Rectal smooth muscle tissue (tissue), 1 donor: ENCODE measurements around the gene GRAMD2B.
"Not testable (repeated sequence)": the region's sequence is repeated elsewhere in the genome, so short reads cannot be mapped to it uniquely, and the experiment has no call there.

ENCODE experiments used
- H3K27ac ChIP-seq: one replicate; pipeline ENCODE4 v1.7.0; 2013; ENCODE audit warnings: low read depth, low read length, inconsistent platforms
- H3K27me3 ChIP-seq: one replicate; pipeline ENCODE4 v1.7.0; 2013; ENCODE audit warnings: low read length; ENCODE audit not compliant: control insufficient read depth, insufficient read depth
- H3K36me3 ChIP-seq: one replicate; pipeline ENCODE4 v1.7.0; 2013; ENCODE audit warnings: low read length; ENCODE audit not compliant: control insufficient read depth, insufficient read depth
- H3K4me1 ChIP-seq: one replicate; pipeline ENCODE4 v1.7.0; 2013; ENCODE audit warnings: low read length; ENCODE audit not compliant: control insufficient read depth, insufficient read depth
- H3K4me3 ChIP-seq: one replicate; pipeline ENCODE4 v1.7.0; 2013; ENCODE audit warnings: low read length
- H3K9ac ChIP-seq: one replicate; pipeline ENCODE4 v1.7.0; 2013; ENCODE audit warnings: low read length

The GRAMD2B gene

GRCh38 chr5:126455728-126456127, 32.5 kb downstream of the GRAMD2B start:
- no peak overlapping the region for H3K27ac ChIP-seq
- no peaks in the 10 kb centered on the region for H3K27me3 ChIP-seq
- no peak overlapping the region for H3K9ac ChIP-seq
- no peaks in the 10 kb centered on the region for H3K36me3 ChIP-seq
- H3K4me3 ChIP-seq: no peak overlapping the region
- H3K4me1 ChIP-seq: no peaks in the 10 kb centered on the region

GRCh38 chr5:126456217-126456820, 33.1 kb downstream of the GRAMD2B start:
- Histone ChIP-seq H3K4me1 (no peaks in the 10 kb centered on the region), H3K9ac (no peak overlapping the region), H3K27me3 (no peaks in the 10 kb centered on the region), H3K27ac (no peak overlapping the region), H3K4me3 (no peak overlapping the region), H3K36me3 (no peaks in the 10 kb centered on the region)

- H3K9ac ChIP-seq: no peak overlapping the region
- H3K36me3 ChIP-seq: no peaks in the 10 kb centered on the region
- H3K4me1 ChIP-seq: no peaks in the 10 kb centered on the region
- no peak overlapping the region for H3K27ac ChIP-seq
- no peak overlapping the region for H3K4me3 ChIP-seq
- no peaks in the 10 kb centered on the region for H3K27me3 ChIP-seq
Measured at GRCh38 chr5:126460459-126460858, 37.2 kb downstream of the GRAMD2B start.

DNA sequence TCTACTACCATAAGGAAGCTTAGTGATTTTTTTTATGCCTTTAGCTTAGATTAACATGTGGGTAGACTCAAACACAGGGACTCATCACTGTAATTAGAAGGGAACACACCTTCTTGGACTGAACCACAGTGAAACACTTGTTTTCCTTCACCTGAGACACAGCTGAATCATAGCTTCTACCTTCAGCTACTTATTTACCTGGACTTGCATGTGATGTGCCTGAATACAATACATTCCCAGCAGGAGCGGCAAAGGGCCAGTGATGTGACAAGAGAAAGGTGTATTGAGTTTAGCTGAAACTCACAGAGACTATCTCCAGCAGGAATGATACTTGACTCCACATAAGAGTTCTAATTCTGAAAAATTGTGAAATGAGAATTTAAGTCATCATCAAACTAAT, 37.8 kb downstream of the GRAMD2B start:
- Histone ChIP-seq H3K27ac (no peak overlapping the region), H3K36me3 (no peaks in the 10 kb centered on the region)

GRCh38 chr5:126461838-126462237, 38.6 kb downstream of the GRAMD2B start:
- H3K9ac ChIP-seq: no peak overlapping the region
- H3K27me3 ChIP-seq: no peaks in the 10 kb centered on the region
- H3K36me3 ChIP-seq: no peaks in the 10 kb centered on the region
- H3K27ac ChIP-seq: peak overlapping the region; percentile 46
- no peaks in the 10 kb centered on the region for H3K4me1 ChIP-seq
- H3K4me3 ChIP-seq: no peak overlapping the region

More for the DNA sequence above, 37.8 kb downstream of the GRAMD2B start:
- Histone ChIP-seq H3K4me1 (no peaks in the 10 kb centered on the region), H3K27me3 (no peaks in the 10 kb centered on the region), H3K4me3 (no peak overlapping the region), H3K9ac (no peak overlapping the region)

DNA sequence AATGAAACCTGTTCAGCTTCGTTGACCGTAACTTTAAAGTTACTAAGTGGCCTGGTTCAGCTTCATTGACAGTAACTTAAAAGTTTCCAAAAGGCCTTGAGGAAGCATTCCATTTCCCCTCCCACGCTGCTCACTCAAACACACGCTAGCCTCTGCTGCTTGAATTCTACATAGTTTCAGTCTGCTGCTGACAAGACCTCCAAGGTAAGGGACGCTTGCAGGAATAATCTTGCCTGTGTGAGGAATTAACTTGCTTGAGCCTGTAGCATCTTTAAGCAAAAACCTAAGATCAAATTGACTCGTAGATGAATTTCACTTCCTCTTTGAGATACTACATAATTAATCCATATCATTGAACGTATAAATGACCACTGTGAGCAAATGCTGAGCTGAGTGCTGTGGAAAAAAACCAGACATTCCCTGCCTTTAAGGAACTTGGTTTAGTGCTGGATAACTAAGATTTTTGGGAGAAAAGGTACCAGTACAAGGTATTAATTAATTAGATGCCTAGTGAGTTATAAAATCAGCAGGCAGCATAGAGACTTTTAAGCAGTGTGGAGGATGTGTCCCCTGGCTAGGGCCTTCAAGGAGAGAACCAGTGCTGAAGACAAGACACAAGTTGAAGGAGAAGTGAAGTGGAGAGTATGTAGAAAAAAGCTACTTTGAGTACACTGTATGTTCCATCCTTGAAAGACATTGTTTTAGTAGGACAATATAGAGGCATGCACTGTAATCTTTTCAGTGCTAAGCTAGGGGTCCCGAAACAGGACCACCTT, 39.2 kb downstream of the GRAMD2B start:
- no peak overlapping the region for H3K9ac ChIP-seq
- H3K36me3 ChIP-seq: no peaks in the 10 kb centered on the region
- no peak overlapping the region for H3K4me3 ChIP-seq
- no peaks in the 10 kb centered on the region for H3K27me3 ChIP-seq
- no peaks in the 10 kb centered on the region for H3K4me1 ChIP-seq
- no peak overlapping the region for H3K27ac ChIP-seq

DNA sequence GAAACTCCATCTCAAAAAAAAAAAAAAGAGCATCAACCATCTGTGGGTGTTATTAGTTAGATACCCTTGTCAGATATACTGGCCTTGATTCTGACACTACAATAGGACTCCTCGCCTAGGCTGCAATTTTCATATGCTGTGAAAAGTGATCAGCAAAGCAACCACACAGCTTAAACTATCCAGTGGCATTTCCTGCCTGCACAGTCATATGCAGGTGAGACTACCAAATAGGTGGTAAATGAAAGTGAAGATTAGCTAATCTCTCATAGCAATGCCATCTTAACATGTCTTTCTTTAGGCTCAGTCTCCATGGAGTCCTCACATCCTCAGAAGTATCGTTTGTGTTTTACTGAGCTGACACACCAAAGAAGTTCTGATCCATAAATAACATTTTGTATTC, 40.8 kb downstream of the GRAMD2B start:
- no peak overlapping the region for H3K27ac ChIP-seq
- no peaks in the 10 kb centered on the region for H3K36me3 ChIP-seq
- no peak overlapping the region for H3K9ac ChIP-seq
- no peaks in the 10 kb centered on the region for H3K4me1 ChIP-seq
- no peak overlapping the region for H3K4me3 ChIP-seq
- H3K27me3 ChIP-seq: no peaks in the 10 kb centered on the region

DNA sequence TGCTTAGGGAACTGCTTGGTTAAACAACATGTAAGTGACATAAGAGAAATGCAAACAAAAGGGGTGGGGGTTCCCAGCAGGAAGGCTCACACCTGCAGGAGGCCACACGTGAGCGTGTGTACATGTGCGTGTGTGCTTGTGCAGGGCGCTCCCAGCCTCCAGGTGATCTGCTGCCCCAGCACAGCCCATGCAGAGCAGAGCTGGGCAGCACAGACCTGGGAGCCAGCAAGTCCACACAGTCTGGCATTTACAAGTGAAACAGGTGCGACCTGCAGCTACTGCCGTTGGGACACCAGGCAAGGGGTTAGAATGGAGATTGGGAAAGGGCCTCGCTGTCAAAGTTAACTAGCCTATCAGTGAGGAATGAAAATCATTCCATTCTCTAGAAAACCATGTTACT, 41.8 kb downstream of the GRAMD2B start:
- H3K4me3 ChIP-seq: no peak overlapping the region
- H3K9ac ChIP-seq: no peak overlapping the region
- no peak overlapping the region for H3K27ac ChIP-seq
- H3K4me1 ChIP-seq: no peaks in the 10 kb centered on the region
- H3K27me3 ChIP-seq: no peaks in the 10 kb centered on the region
- H3K36me3 ChIP-seq: peaks cover 5% of the 10 kb centered on the region

GRCh38 chr5:126468091-126468490, 44.9 kb downstream of the GRAMD2B start:
- Histone ChIP-seq H3K4me3 (no peak overlapping the region), H3K9ac (no peak overlapping the region), H3K4me1 (no peaks in the 10 kb centered on the region), H3K27ac (no peak overlapping the region), H3K27me3 (no peaks in the 10 kb centered on the region), H3K36me3 (peaks cover 12% of the 10 kb centered on the region)

DNA sequence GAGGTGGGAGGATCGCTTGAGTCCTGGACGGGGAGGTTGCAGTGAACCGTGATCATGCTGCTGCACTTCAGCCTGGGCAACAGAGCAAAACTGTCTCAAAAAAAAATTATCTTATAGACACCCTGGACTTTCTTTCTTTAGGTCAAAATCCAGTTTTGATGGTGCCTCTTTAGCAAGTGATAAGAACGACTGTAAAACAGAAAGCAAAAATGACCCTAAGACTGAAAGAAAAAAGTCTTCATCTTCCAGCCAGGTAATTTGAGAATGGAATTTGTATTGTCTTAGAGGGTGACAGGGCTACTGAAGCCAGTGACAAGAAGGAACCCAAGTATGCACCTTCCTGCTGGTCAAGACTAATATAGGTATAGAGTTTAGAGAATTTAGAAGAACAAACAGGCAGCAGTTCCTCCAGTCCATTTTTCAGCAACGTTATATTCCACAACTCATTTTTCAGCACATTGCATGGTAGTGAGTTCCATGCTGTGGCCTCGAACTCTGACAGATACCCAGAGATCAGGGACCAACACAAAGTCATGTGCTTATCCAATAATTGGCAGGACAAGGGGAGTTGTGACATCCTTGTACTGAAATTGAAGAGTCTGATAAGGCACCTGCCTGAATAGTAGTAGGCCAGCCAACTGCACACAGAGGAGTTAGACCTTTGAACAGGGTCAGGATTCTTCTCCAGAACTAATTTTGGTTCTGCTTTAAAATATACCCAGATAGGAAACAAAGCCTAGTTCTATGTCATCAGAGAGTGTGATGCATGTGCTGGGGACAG, 46.5 kb downstream of the GRAMD2B start:
- Histone ChIP-seq H3K4me3 (no peak overlapping the region), H3K9ac (no peak overlapping the region), H3K27ac (no peak overlapping the region), H3K36me3 (peaks cover 16% of the 10 kb centered on the region), H3K27me3 (no peaks in the 10 kb centered on the region), H3K4me1 (no peaks in the 10 kb centered on the region)

GRCh38 chr5:126470529-126470928, 47.3 kb downstream of the GRAMD2B start:
- H3K4me3 ChIP-seq, H3K9ac ChIP-seq, H3K4me1 ChIP-seq, H3K27ac ChIP-seq, H3K27me3 ChIP-seq: not testable (repeated sequence)
- H3K36me3 ChIP-seq: peaks cover 16% of the 10 kb centered on the region

DNA sequence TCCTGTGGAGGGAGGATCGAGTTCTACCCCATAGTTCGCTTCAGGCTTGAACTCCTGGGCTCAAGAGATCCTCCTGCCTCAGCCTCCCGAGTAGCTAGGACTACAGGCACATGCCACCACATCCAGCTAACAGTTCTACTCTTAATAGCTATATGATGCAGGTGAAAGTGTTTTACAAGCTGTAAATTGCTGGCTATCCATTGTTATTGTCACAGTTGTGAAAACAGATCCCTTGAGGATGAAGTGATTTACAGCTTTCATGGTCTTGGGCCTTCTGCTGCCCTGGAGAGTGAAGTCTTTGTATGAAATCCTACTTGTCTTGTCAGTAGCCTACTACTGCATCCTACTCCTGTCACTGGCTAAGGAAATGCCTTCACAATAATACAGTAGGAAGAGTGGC, 48.0 kb downstream of the GRAMD2B start:
- no peak overlapping the region for H3K4me3 ChIP-seq
- H3K27me3 ChIP-seq: no peaks in the 10 kb centered on the region
- H3K4me1 ChIP-seq: no peaks in the 10 kb centered on the region
- peaks cover 16% of the 10 kb centered on the region for H3K36me3 ChIP-seq
- H3K27ac ChIP-seq: no peak overlapping the region
- H3K9ac ChIP-seq: no peak overlapping the region
